ENCODE results near the gene TRIO. TPM values are rescaled to one million over a fixed set of nuclear protein-coding genes. Genes with fewer than 3 reads are reported as not detected.

The TRIO gene
- total and polyA plus RNA-seq, 2 donors (not counting 3 experiments of a cell fraction or from before 2014, with no cell fraction given): 82.9 to 248 TPM

- no peak overlapping the region for H2AFZ ChIP-seq (ENCODE audit: low read depth, low read length)
- intact Hi-C loops (cut with micrococcal nuclease) (no loop called here), dilution Hi-C loops (cut with MboI; ENCODE audit: extremely low pct_ligation_motif_present, low sequenced_read_pairs) (no loop called here)
- DNase-seq (ENCODE audit: low read depth, low spot score) (no peak), FAIRE-seq (no peak)
- no peaks in the 10 kb centered on the region for H4K20me1 ChIP-seq (replicated peaks; ENCODE audit: control insufficient read depth, extremely low read depth, insufficient read depth, low read length)
- H3K9me1 ChIP-seq (replicated peaks; ENCODE audit: control insufficient read depth, extremely low read depth, insufficient read depth, low read length): no peaks in the 10 kb centered on the region
- H3K4me1 ChIP-seq (ENCODE audit: control insufficient read depth, extremely low read depth, insufficient read depth, low read length): no peaks in the 10 kb centered on the region
- CTCF ChIA-PET: interaction anchor here (1.3 kb wide), 1 partner anchor 40 kb away, joined by 3 read pairs; no protein-coding TSS in a partner anchor
- peaks cover 78% of the 10 kb centered on the region for H3K79me2 ChIP-seq (ENCODE audit: control insufficient read depth, insufficient read depth, low read length)
- no peak overlapping the region for H3K4me2 ChIP-seq (ENCODE audit: insufficient read depth, low read length)
- TF ChIP-seq MYC (IDR thresholded peaks at IDR 0.05; ENCODE audit: low read depth, low read length) (no peak), FOS (IDR thresholded peaks at IDR 0.05; ENCODE audit: borderline replicate concordance, insufficient read depth, low read length) (no peak), POLR2A (IDR thresholded peaks at IDR 0.05; ENCODE audit: low read depth, low read length) (no peak), CTCF (IDR thresholded peaks at IDR 0.05; ENCODE audit: extremely low read depth in 1 of 2, insufficient read depth in 1 of 2, low read depth in 1 of 2, low read length in 2 of 2) (no peak), POLR2AphosphoS5 (IDR thresholded peaks at IDR 0.05; ENCODE audit: insufficient read depth, low read depth, low read length) (no peak), MAX (IDR thresholded peaks at IDR 0.05; ENCODE audit: insufficient read depth, insufficient read length) (no peak), JUN (IDR thresholded peaks at IDR 0.05; ENCODE audit: borderline replicate concordance, insufficient read depth, insufficient read length, low read depth) (no peak), GATA2 (IDR thresholded peaks at IDR 0.05; ENCODE audit: insufficient read depth, insufficient read length, low read depth, low read length) (no peak), EZH2 (IDR thresholded peaks at IDR 0.05; ENCODE audit: borderline replicate concordance, low read depth, low read length, severe bottlenecking) (no peak)
- H3K36me3 ChIP-seq (ENCODE audit: control insufficient read depth in 2 of 2, extremely low read depth in 1 of 2, insufficient read depth in 2 of 2, low read length in 2 of 2): peaks cover 21 to 22% of the 10 kb centered on the region in 2 experiments
- BruUV-seq (replicated peaks): no TSS peak
- no peaks in the 10 kb centered on the region for H3K27me3 ChIP-seq (ENCODE audit: control insufficient read depth in 2 of 2, insufficient read depth in 2 of 2, low read length in 2 of 2)
- H3K4me3 ChIP-seq (replicated peaks in 1 of 3; ENCODE audit: insufficient read depth in 1 of 3, low read depth in 1 of 3, low read length in 3 of 3): no peak overlapping the region
- H3K9ac ChIP-seq (replicated peaks; ENCODE audit: extremely low read depth, insufficient read depth, low read length): no peak overlapping the region
- H3K9me3 ChIP-seq (replicated peaks; ENCODE audit: control insufficient read depth, insufficient read depth, low read length): no peaks in the 10 kb centered on the region
- POLR2A ChIA-PET: no interaction called here
- no peak overlapping the region for H3K27ac ChIP-seq (ENCODE audit: insufficient read depth, low read depth, low read length)
Measured at GRCh38 chr5:14309878-14310531, 166.9 kb downstream of the TRIO start.
